Thymus (tissue), 11 donors: ENCODE data around the gene SLC1A7. TPM values are rescaled to one million over a fixed set of nuclear protein-coding genes. Genes with fewer than 3 reads are reported as not detected.

Experiments
- DNase-seq, 9 donors: peaks; one replicate each; pipeline ENCODE4 v3.0.0-alpha.2; 2013; ENCODE audit warnings: low spot score in 9 of 9, low read depth in 6 of 9, missing footprints in 1 of 9
- H3K27ac ChIP-seq, 2 donors: one replicate each; pipeline ENCODE4 v1.5.1; 2013; ENCODE audit warnings: control low read depth in 1 of 2, low read depth in 1 of 2, low read length in 1 of 2, mild to moderate bottlenecking in 1 of 2, moderate library complexity in 1 of 2
- H3K27me3 ChIP-seq, 2 donors: one replicate each; pipeline ENCODE4 v1.5.1; 2013; ENCODE audit warnings: low read length in 1 of 2; ENCODE audit not compliant: control insufficient read depth in 2 of 2, insufficient read depth in 1 of 2
- H3K36me3 ChIP-seq, 2 donors: one replicate each; pipeline ENCODE4 v1.5.1; 2013; ENCODE audit warnings: low read length in 1 of 2, mild to moderate bottlenecking in 1 of 2, moderate library complexity in 1 of 2; ENCODE audit not compliant: control insufficient read depth in 2 of 2, insufficient read depth in 2 of 2
- H3K4me1 ChIP-seq, 2 donors: one replicate each; pipeline ENCODE4 v1.5.1; 2013; ENCODE audit warnings: low read length in 2 of 2; ENCODE audit not compliant: control insufficient read depth in 2 of 2, insufficient read depth in 2 of 2
- H3K4me3 ChIP-seq, 2 donors: one replicate each; pipeline ENCODE4 v1.5.1; 2013; ENCODE audit warnings: low read length in 2 of 2, control low read depth in 1 of 2, mild to moderate bottlenecking in 1 of 2
- H3K9me3 ChIP-seq, 2 donors: one replicate each; pipeline ENCODE4 v1.5.1; 2013; ENCODE audit warnings: low read length in 1 of 2, mild to moderate bottlenecking in 1 of 2; ENCODE audit not compliant: control insufficient read depth in 2 of 2, insufficient read depth in 1 of 2
- WGBS: extraction: QIAGEN DNeasy Blood & Tissue Kit; methylation state at CpG from one replicate; pipeline ENCODE4 v1.1.7; 2013; 5-methylcytosine and 5-hydroxymethylcytosine counted together
- polyA plus RNA-seq: library from polyadenylated mRNA; stranded (reverse); fragments of 200-250 nt; gene quantifications from one replicate; pipeline ENCODE4 v1.2.3, GENCODE V29; 2013
- total RNA-seq: library from RNA; stranded (reverse); fragments of 120-200 nt; gene quantifications from one replicate; pipeline ENCODE4 v1.2.4, GENCODE V29; 2013
- donor health status: healthy.

SLC1A7 gene
- total and polyA plus RNA-seq, 2 donors: under 0.01 to 0.07 TPM

DNA sequence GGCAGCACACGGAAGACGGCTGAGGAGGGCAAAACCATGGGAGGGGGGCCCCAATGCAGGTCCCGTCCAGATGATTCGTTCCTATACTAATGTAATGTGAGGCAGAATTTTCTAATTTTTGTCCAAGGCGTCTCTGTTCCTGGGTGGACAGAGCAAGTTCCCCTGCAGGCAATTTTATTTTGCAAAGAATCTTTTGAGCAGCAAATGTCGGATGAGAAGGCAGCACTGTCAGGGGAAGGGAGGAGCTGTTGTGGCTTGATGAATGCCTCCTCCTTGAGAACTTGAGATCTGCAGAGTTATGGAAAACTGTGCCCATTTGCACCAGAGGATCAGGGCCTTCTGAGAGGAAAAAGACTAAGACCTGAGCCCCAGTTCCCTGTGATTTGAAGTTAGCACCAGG is 17.3 kb downstream of the SLC1A7 start:
- H3K27me3 ChIP-seq: peaks cover 0 to 7% of the 10 kb centered on the region in 2 donors
- H3K27ac ChIP-seq: no peak overlapping the region
- 86% methylated on average over 6 of the region's 6 CpGs for WGBS
- no peak overlapping the region for H3K4me3 ChIP-seq
- H3K9me3 ChIP-seq: no peaks in the 10 kb centered on the region
- no peaks in the 10 kb centered on the region for H3K36me3 ChIP-seq
- peaks cover 10 to 45% of the 10 kb centered on the region in 2 donors for H3K4me1 ChIP-seq
- no peak for DNase-seq

DNA sequence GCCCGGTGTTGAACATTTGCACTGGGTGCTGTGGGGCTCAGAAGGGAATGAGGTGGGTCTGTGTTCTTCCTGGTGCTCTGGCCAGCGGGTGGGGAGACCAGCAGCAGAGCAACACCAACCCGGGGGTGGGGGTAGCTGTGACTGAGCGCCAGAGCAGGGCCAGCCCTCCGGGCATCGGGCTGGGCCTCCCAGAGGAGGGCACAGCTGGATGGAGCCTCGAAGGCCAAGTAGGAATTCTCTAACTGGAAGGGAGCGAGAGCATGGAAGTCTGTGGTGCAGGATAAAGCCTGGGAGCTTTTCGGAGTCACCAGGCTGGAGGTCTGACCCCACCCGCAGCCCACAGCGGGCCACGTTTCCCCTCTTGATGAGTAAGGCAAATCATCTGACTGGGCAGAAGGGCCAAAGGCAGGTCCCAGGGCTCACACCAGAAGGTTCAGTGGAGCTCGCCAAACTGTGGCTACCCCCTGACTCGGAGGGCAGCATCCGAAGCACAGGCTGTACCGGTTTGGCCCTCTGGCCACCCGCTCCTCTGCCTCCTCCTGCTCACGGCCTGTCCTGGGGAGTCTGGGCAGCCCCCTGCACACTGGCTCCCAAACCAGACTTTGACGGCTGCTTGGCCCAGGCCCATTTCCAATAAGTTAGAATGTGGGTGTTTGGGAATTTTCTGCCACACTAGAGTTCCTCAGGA is 18.8 kb downstream of the SLC1A7 start:
- Histone ChIP-seq H3K4me1 (peaks cover 10 to 48% of the 10 kb centered on the region in 2 donors), H3K27ac (no peak overlapping the region)
- WGBS: 96% methylated on average over 19 of the region's 19 CpGs

DNA sequence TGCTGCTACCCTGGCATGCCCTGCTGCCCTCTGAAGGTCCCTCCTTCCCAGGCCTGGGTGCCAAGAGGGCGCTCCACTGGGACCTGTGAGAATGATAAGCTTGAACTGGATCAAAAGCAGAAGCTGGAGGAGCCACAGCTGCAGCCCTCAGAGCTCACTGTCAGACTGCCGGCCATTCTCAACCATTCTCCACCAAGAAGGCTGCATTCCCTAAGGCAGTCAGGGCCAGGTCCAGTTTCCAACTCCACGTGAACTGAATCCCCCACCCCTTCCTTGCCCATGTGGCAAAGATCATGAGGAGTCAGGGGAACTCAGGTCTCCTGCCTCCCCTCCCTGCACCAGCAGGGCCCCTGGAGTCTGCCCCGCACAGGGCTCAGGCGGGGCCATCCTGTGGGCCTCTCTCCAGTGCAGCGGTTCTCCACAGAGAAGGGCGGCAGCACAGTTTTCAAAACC is 19.5 kb downstream of the SLC1A7 start:
- peaks cover 10 to 47% of the 10 kb centered on the region in 2 donors for H3K4me1 ChIP-seq
- H3K4me3 ChIP-seq: no peak overlapping the region
- H3K9me3 ChIP-seq: no peaks in the 10 kb centered on the region
- peaks cover 0 to 9% of the 10 kb centered on the region in 2 donors for H3K27me3 ChIP-seq
- H3K36me3 ChIP-seq: no peaks in the 10 kb centered on the region
- DNase-seq: no peak
- H3K27ac ChIP-seq: no peak overlapping the region
- 96% methylated on average over 7 of the region's 7 CpGs for WGBS

More for the DNA sequence above, 18.8 kb downstream of the SLC1A7 start:
- peaks cover 0 to 9% of the 10 kb centered on the region in 2 donors for H3K27me3 ChIP-seq
- no peaks in the 10 kb centered on the region for H3K9me3 ChIP-seq
- H3K36me3 ChIP-seq: no peaks in the 10 kb centered on the region
- H3K4me3 ChIP-seq: no peak overlapping the region
- DNase-seq: no peak

DNA sequence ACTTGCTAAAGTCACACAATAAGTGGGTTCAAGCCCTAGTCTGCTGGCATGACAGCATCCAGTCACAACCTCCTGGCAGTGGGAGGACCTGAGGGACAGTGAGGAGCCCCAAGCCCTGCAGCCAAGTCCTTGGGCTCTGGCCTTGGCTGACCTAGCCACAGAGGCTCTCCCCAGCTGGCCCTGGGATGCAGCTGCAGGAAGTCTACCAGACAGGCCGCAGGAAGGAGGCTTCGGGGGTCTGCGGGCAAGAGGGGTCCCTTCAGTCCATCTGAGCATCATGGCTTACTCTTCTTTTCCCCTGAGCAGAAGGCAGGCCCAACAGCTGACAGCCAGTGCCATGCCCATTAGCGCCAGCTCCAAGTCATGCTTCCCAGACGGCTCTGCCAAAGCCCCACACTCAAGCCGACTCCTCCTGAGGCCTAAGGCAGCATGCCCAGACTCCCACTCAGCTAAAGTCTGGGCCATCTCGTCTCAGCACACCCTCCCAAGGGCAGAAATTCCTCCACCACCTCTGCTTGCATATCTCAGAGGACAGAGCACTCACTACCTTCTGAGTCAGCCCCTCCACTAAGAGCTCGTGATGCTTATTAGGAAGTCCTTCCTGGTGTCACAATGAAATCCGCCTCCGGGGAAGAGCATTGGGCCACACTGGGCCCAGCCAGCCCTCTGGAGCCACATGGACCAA is 20.1 kb downstream of the SLC1A7 start:
- peak overlapping the region in 1 of 2 donors; percentile 43 for H3K27ac ChIP-seq
- WGBS: 88% methylated on average over 10 of the region's 10 CpGs
- peaks cover 0 to 9% of the 10 kb centered on the region in 2 donors for H3K27me3 ChIP-seq
- peaks cover 10 to 41% of the 10 kb centered on the region in 2 donors for H3K4me1 ChIP-seq
- no peak for DNase-seq
- no peaks in the 10 kb centered on the region for H3K9me3 ChIP-seq
- H3K36me3 ChIP-seq: no peaks in the 10 kb centered on the region
- H3K4me3 ChIP-seq: no peak overlapping the region

DNA sequence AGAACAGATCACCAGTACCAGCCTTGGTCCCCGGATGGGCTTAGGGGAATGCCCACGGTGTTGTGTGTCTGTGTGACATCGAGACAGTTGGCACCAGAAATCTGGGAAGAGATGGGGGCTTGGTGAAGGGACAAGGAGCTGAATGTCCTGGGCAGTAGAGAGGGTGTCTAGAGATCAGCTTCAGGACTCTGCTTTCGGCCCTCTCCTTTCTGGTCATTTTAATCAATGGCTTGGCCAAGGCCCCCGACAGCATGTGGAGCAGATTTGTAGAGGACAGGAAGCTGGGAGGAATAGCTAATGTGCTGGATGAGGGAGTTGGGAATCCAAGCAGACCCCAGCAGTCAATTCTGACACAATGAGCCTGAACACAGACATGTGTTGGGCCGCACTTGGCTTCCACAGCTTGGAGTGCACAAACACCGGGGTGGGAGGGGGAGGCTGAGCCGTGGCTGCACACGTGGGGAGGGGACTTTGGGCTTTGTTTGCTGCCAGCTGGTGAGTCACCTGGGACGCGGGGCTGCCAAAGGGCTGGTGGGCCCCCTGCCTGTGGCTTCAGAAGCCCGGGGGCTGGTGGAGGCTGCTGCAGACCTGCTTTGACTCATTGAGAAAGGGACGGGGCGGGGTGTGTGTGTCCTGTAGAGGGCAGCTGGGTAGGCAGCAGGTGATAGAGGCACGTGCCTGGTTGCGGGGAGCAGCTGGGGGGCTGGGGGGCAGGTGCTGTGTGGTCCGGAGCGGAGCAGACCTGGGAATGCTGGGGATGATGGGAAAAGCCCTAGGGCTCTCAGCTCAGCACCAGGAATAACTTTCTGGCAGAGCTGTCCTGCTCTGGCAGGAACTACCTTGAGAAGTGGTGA is 20.9 kb downstream of the SLC1A7 start:
- WGBS: 33% methylated on average over 18 of the region's 18 CpGs
- H3K27ac ChIP-seq: peak overlapping the region in 1 of 2 donors; percentile 43
- DNase-seq: peak; percentile 51 to 92 (median 74)
- H3K36me3 ChIP-seq: no peaks in the 10 kb centered on the region
- H3K4me3 ChIP-seq: no peak overlapping the region
- H3K27me3 ChIP-seq: peaks cover 0 to 9% of the 10 kb centered on the region in 2 donors
- no peaks in the 10 kb centered on the region for H3K9me3 ChIP-seq
- peaks cover 10 to 38% of the 10 kb centered on the region in 2 donors for H3K4me1 ChIP-seq

DNA sequence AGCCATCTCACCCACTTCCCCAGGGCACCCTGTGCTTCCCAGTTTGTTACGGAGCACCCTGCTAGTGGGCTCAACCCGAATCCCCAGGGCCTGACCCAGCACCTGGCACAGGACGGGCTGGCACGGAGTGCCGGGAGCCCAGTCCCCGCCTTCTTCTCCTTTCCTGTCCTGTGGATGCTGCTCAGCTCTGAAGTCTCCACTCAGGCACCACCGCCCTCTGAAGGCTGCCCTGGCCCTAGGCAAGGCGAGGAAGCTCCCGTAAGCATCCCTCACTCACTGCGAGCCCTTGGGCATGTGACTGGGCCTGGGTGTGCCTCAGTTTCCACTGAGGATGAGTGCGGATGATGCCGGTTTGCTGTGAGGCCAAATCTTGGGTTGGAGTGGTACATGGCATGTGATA is 21.8 kb downstream of the SLC1A7 start:
- no peak for DNase-seq
- peaks cover 0 to 9% of the 10 kb centered on the region in 2 donors for H3K27me3 ChIP-seq
- H3K9me3 ChIP-seq: no peaks in the 10 kb centered on the region
- peaks cover 10 to 38% of the 10 kb centered on the region in 2 donors for H3K4me1 ChIP-seq
- no peak overlapping the region for H3K27ac ChIP-seq
- no peaks in the 10 kb centered on the region for H3K36me3 ChIP-seq
- no peak overlapping the region for H3K4me3 ChIP-seq
- whole genome bisulfite sequencing: 85% methylated on average over 12 of the region's 12 CpGs

DNA sequence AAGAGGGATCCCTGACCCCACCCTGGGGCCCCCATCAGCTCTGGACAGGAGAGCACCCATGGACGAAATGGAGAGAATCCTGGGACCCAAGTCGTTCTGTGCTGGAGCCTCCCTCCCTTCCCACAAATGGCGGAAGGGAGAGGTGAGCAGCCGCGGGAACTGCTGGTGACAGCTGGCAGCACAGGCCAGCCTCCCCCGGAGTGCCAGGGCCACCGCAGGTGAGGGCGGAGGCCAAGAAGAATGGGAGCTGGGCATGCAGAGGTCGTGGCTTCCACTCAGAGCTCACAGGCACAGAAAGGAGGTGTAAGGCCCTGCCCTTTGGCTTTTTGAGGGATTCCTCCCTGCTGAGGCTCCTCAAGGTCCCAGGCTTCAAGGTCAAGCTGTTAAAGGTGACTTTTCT is 24.6 kb downstream of the SLC1A7 start:
- Histone ChIP-seq H3K27ac (no peak overlapping the region), H3K4me3 (no peak overlapping the region), H3K4me1 (peaks cover 10 to 31% of the 10 kb centered on the region in 2 donors), H3K27me3 (peaks cover 0 to 5% of the 10 kb centered on the region in 2 donors), H3K9me3 (no peaks in the 10 kb centered on the region), H3K36me3 (no peaks in the 10 kb centered on the region)
- 93% methylated on average over 9 of the region's 9 CpGs for WGBS
- no peak for DNase-seq

DNA sequence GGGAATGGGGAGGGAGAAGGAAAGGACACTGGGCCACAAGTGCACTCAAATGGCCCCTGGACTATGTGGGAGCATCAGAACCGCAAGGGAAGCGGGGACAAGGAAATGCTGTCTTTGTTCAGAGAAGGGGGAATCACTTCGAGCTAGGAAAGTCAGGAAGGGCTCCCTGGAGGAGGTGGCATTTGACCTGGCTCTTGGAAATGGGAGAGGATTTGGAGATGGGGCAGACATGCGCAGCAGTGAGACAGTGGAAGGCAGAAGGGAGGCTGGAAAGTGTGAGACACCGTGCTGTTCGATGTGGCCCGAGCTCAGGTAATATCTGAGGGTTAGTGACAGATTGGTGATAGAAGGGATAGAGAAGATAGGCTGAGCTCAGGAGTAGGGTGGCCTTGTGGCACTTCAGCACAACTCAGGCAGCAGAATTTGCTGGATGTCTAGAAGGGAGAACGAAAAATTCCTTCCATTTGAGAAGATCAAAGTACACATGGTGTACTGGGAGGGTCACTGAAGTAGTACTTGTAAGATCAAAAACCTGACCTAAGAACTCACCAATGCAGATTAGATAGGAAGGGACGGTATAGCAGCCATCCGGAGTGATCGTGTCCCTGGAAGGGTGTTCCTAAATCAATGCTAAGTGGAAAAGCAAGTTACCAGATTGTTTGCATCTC is 25.4 kb downstream of the SLC1A7 start:
- Histone ChIP-seq H3K4me1 (peaks cover 8 to 23% of the 10 kb centered on the region in 2 donors), H3K4me3 (no peak overlapping the region), H3K27ac (no peak overlapping the region), H3K9me3 (no peaks in the 10 kb centered on the region), H3K36me3 (no peaks in the 10 kb centered on the region), H3K27me3 (peaks cover 0 to 3% of the 10 kb centered on the region in 2 donors)
- DNase-seq: no peak
- WGBS: 96% methylated on average over 11 of the region's 11 CpGs
